Muscle of leg (tissue), 16 donors: ENCODE measurements around the gene PIGU. TPM values are rescaled to one million over a fixed set of nuclear protein-coding genes. Genes with fewer than 3 reads are reported as not detected.
"Not testable (repeated sequence)": the region's sequence is repeated elsewhere in the genome, so short reads cannot be mapped to it uniquely, and the experiment has no call there.

ENCODE experiments used
- DNase-seq: peaks from one replicate; pipeline ENCODE4 v3.0.0; 2013
- H3K27ac ChIP-seq: one replicate; pipeline ENCODE4 v1.5.1; 2013; ENCODE audit warnings: mild to moderate bottlenecking, low read length, control low read depth
- H3K27me3 ChIP-seq: one replicate; pipeline ENCODE4 v1.6.1; 2013; ENCODE audit warnings: low read length; ENCODE audit not compliant: control insufficient read depth, insufficient read depth
- H3K36me3 ChIP-seq: one replicate; pipeline ENCODE4 v1.6.1; 2013; ENCODE audit warnings: low read length; ENCODE audit not compliant: control insufficient read depth, insufficient read depth
- H3K4me1 ChIP-seq: one replicate; pipeline ENCODE4 v1.6.1; 2013; ENCODE audit warnings: low read length; ENCODE audit not compliant: control insufficient read depth, insufficient read depth
- H3K4me3 ChIP-seq: one replicate; pipeline ENCODE4 v1.5.1; 2013; ENCODE audit warnings: low read length, control low read depth
- H3K9me3 ChIP-seq: replicated peaks from 2 replicates; pipeline ENCODE4 v1.6.1; 2013; ENCODE audit warnings: low read depth, low read length; ENCODE audit not compliant: control insufficient read depth
- WGBS: methylation state at CpG from one replicate; pipeline ENCODE4 v1.1.5; 2013; ENCODE audit warnings: missing lambda C conversion rate; ENCODE audit not compliant: insufficient coverage; 5-methylcytosine and 5-hydroxymethylcytosine counted together
- long read RNA-seq, 11 donors: transcript quantifications; one replicate each; lab custom pipeline, GENCODE V29; 2026
- polyA plus RNA-seq, 8 donors: library from polyadenylated mRNA; unstranded; fragments of 120-200 nt; gene quantifications; one replicate each; pipeline versions ENCODE4 v1.2.1 to v1.2.3, GENCODE V29; 2013; ENCODE audit warnings: inconsistent platforms in 1 of 8, low replicate concordance in 1 of 8; ENCODE audit not compliant: insufficient read length in 8 of 8, insufficient read depth in 1 of 8
- total RNA-seq: library from RNA; stranded (reverse); fragments of 120-200 nt; gene quantifications from one replicate; pipeline ENCODE4 v1.2.4, GENCODE V29; 2013

Gene PIGU, protein sequence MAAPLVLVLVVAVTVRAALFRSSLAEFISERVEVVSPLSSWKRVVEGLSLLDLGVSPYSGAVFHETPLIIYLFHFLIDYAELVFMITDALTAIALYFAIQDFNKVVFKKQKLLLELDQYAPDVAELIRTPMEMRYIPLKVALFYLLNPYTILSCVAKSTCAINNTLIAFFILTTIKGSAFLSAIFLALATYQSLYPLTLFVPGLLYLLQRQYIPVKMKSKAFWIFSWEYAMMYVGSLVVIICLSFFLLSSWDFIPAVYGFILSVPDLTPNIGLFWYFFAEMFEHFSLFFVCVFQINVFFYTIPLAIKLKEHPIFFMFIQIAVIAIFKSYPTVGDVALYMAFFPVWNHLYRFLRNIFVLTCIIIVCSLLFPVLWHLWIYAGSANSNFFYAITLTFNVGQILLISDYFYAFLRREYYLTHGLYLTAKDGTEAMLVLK
- total RNA-seq (13.1 TPM), polyA plus RNA-seq (10 to 100 TPM; 19.7 to 26.8 (median 23.8) TPM)
- long read RNA-seq, donor 1, partial matches to known transcripts = 0 of 3 reads
- long read RNA-seq, donor 1, other reads (novel, unspliced or antisense) = 0 of 3 reads
- long read RNA-seq, donor 2 = 0 reads
- long read RNA-seq, donor 3, transcript PIGU-201 (12 exons, 1,632 nt) = major isoform, 5 of 5 reads
- long read RNA-seq, donor 3, partial matches to known transcripts = 0 of 5 reads
- long read RNA-seq, donor 3, other reads (novel, unspliced or antisense) = 0 of 5 reads
- long read RNA-seq, donor 4, transcript PIGU-201 (12 exons, 1,632 nt) = major isoform, 6 of 6 reads
- long read RNA-seq, donor 4, partial matches to known transcripts = 0 of 6 reads
- long read RNA-seq, donor 4, other reads (novel, unspliced or antisense) = 0 of 6 reads
- long read RNA-seq, donor 5, transcript PIGU-201 (12 exons, 1,632 nt) = major isoform, 12 of 13 reads
- long read RNA-seq, donor 5, partial matches to known transcripts = 0 of 13 reads
- long read RNA-seq, donor 5, other reads (novel, unspliced or antisense) = 0 of 13 reads
- long read RNA-seq, donor 6, transcript PIGU-201 (12 exons, 1,632 nt) = major isoform, 9 of 11 reads
- long read RNA-seq, donor 6, partial matches to known transcripts = 0 of 11 reads
- long read RNA-seq, donor 6, other reads (novel, unspliced or antisense) = 0 of 11 reads
- long read RNA-seq, donor 7, partial matches to known transcripts = 0 of 3 reads
- long read RNA-seq, donor 7, other reads (novel, unspliced or antisense) = 0 of 3 reads
- long read RNA-seq, donor 8, partial matches to known transcripts = 0 of 2 reads
- long read RNA-seq, donor 8, other reads (novel, unspliced or antisense) = 0 of 2 reads
- long read RNA-seq, donor 9, partial matches to known transcripts = 0 of 3 reads
- long read RNA-seq, donor 9, other reads (novel, unspliced or antisense) = 0 of 3 reads
- long read RNA-seq, donor 10, transcript PIGU-201 (12 exons, 1,632 nt) = major isoform, 7 of 7 reads
- long read RNA-seq, donor 10, partial matches to known transcripts = 0 of 7 reads
- long read RNA-seq, donor 10, other reads (novel, unspliced or antisense) = 0 of 7 reads
- long read RNA-seq, donor 11, partial matches to known transcripts = 0 of 1 reads
- long read RNA-seq, donor 11, other reads (novel, unspliced or antisense) = 0 of 1 reads

DNA sequence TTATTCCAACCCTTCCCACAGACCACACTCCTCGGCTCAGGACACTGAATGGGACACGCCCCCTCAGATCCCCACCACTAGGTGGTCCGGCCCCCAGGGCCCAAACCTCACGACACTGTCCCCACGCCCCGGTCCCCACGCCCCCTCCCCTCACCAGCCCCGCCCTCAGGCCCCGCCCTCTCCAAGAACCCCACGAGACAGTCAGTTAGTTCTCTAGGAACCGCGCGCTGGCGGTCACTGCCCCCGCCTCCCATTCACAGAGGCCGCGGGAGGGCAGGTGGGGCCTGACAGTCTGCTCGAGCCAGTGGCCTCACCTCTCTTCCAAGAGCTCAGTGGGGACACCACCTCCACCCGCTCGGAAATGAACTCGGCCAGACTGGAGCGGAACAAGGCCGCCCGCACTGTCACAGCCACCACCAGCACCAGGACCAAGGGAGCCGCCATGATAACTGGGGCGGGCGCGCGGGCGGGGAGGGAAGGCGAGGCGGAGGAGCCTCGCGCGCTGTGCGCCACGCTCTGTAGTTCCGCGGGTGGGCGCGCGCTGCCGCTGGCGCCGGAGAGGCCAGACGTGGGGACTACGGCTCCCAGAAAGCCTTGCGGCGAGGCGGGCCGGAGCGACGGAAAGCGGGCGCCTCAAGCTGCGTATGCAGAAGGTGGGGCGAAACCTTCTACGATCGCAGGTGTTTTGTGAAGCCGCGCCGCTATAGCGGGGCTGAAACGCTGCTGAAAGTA is at the start of gene PIGU:
Gene PIGU (minus strand): TSS at position 451 of the 732 bp plus-strand sequence. CDS start 7 bp downstream, at position 444.
- Histone ChIP-seq H3K4me1 (peaks cover 7% of the 10 kb centered on the region), H3K4me3 (peak within 1 kb of the TSS; percentile 74), H3K9me3 (no peaks in the 10 kb centered on the region), H3K27me3 (no peaks in the 10 kb centered on the region), H3K27ac (peak within 1 kb of the TSS; percentile 92), H3K36me3 (no peaks in the 10 kb centered on the region)
- DNase-seq = peak; percentile 99
- whole genome bisulfite sequencing = 0% methylated on average over 55 of the region's 64 CpGs

DNA sequence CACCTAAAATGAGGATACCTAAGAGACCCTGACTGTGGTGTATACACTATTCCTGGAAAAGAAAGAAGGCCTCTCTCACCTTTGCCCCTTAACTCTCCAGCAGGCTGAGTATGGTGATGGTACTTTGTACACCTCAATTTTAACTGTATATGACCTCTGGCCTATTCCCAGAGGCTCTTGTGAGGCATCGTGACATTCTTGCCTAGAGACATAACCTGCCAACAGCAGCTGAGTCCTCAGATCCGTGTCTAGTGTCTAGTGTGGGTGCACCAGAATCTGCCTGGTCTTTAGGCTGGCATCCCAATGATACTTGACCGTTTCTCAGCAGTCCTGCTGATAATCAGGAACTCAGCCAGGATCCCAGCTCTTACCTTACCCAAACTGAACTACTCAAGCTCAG is 47.3 kb upstream of the PIGU start:
- H3K36me3 ChIP-seq = peaks cover 54% of the 10 kb centered on the region
- 87% methylated on average over 3 of the region's 3 CpGs for WGBS
- H3K27me3 ChIP-seq = no peaks in the 10 kb centered on the region
- H3K9me3 ChIP-seq = no peaks in the 10 kb centered on the region
- no peak for DNase-seq
- no peaks in the 10 kb centered on the region for H3K4me1 ChIP-seq
- no peak overlapping the region for H3K27ac ChIP-seq
- no peak overlapping the region for H3K4me3 ChIP-seq

DNA sequence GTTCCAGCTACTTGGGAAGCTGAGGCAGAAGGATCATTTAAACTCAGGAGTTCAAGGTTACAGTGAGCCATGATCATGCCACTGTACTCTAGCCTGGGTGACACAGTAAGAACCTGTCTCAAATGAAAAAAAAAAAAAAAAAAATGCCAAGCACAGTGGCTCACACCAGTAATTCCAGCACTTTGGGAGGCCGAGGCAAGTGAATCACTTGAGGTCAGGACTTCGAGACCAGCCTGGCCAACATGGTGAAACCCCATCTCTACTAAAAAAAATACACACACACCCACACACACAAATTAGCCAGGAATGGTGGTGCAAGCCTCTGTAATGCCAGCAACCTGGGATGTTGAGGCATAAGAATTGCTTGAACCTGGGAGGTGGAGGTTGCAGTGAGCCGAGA is 45.7 kb upstream of the PIGU start:
- WGBS = no CpG with 5 or more reads among the region's 3 CpGs

DNA sequence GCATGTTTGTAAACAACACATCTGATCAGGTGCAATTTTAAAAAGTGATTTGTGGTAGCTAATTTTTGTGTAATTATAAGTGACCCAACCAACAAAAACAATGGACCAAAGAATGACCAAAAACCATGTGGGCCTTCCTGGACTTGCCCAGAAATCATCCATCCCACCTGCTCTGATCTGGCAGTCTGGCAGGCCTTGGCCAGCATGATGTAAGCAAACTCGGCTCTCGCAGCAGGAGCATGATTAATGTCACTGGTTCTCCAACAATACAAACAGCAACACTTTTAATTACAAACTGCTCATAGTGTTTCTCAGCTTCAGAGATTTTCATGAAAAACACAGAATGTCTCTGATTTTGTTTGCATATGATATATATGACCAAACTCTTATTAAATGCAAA is 43.4 kb upstream of the PIGU start:
- Histone ChIP-seq H3K27ac (no peak overlapping the region), H3K27me3 (no peaks in the 10 kb centered on the region), H3K4me1 (no peaks in the 10 kb centered on the region), H3K36me3 (peaks cover 40% of the 10 kb centered on the region), H3K4me3 (no peak overlapping the region), H3K9me3 (no peaks in the 10 kb centered on the region)
- DNase-seq = no peak
- 75% methylated on average over 2 of the region's 2 CpGs for WGBS

More for the DNA sequence above, 45.7 kb upstream of the PIGU start:
- H3K27ac ChIP-seq, DNase-seq, H3K4me1 ChIP-seq, H3K9me3 ChIP-seq, H3K4me3 ChIP-seq, H3K27me3 ChIP-seq: not testable (repeated sequence)
- H3K36me3 ChIP-seq = peaks cover 53% of the 10 kb centered on the region

DNA sequence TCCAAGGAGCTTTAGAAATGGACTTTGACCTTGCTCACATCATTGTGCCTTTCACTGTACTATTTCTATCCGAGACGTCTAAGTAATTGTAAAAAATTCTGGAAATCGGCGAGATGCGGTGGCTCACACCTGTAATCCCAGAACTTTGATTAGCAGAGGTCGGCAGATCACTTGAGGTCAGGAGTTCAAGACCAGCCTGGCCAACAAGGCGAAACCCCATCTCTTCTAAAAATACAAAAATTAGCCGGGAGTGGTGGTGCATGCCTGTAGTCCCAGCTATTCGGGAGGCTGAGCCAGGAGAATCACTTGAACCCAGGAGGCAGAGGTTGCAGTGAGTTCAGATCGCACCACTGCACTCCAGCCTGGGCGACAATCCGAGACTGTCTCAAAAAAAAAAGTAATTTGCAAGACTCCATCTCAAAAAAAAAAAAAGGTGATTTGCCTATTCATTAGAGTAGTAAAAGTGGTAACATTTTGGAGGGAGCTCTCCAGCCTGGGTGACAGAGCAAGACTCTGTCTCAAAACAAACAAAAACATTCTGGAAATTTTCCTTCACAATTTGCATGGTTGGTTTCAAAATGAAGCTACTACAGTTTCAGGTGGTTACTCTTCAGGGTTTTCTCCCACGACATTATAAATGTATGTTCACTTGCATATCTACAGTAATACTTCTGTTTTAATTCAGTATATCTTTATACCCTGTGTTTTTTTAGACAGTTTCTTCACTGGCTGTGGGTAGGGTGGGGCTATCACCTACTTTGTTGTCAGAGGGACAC is 42.5 kb upstream of the PIGU start:
- H3K4me3 ChIP-seq, H3K9me3 ChIP-seq, DNase-seq, H3K27me3 ChIP-seq, H3K27ac ChIP-seq, H3K4me1 ChIP-seq: not testable (repeated sequence)
- WGBS = 91% methylated on average over 7 of the region's 13 CpGs
- H3K36me3 ChIP-seq = peaks cover 40% of the 10 kb centered on the region

DNA sequence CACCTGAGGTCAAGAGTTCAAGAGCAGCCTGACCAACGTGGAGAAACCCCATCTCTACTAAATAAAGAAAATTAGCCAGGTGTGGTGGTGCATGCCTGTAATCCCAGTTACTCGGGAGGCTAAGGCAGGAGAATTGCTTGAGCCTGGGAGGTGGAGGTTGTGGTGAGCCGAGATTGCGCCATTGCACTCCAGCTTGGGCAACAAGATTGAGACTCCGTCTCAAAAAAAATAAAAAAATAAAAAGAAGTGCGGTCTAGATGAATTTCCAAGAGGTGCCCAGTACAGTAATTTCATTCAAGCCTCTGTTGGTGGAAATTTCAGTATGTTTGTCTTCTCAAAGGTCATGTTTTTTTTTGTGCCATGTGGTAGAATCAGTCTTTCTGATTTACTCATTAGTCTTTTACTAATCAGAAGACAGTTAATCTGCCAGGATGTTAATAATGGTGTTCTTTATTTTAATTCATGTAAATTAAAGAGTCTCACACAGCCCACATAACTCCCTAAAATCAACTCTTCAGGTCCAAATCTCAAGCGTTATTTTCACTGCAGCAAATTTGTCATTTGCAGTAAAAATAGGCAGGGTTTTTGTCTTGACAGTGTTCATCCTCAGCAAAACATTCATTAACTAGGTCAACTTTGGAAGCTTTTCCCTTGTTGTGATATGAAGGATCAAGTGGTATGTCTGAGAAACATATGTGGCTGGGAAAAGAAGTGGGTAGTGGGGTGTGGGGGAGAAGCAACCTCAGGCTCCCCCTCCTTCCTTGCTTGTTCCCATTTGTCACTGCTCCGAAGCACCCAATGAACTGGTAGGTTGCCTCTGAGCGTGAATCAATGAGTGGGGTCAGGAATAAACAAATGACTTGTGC is 40.6 kb upstream of the PIGU start:
- H3K27ac ChIP-seq = no peak overlapping the region
- no peaks in the 10 kb centered on the region for H3K9me3 ChIP-seq
- peaks cover 3% of the 10 kb centered on the region for H3K4me1 ChIP-seq
- H3K27me3 ChIP-seq = no peaks in the 10 kb centered on the region
- whole genome bisulfite sequencing = 96% methylated on average over 3 of the region's 9 CpGs
- no peak overlapping the region for H3K4me3 ChIP-seq
- DNase-seq = no peak
- H3K36me3 ChIP-seq = peaks cover 37% of the 10 kb centered on the region

DNA sequence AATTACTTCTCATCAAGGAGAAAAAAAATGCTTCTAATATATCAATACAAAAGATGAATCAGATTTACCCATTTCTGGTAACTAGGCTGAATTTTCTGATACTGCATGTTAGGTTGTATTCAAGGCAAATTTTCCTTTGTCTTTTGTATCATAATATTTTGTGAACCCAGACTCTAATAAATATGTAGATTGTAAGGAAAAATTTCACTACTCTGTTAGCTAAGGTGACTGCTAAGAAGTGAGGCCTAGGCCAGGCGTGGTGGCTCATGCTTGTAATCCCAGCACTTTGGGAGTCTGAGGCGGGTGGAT is 40.0 kb upstream of the PIGU start:
- Histone ChIP-seq H3K27ac (no peak overlapping the region), H3K27me3 (no peaks in the 10 kb centered on the region), H3K9me3 (no peaks in the 10 kb centered on the region), H3K4me3 (no peak overlapping the region), H3K4me1 (peaks cover 3% of the 10 kb centered on the region), H3K36me3 (peaks cover 38% of the 10 kb centered on the region)
- no peak for DNase-seq
- WGBS = no CpG with 5 or more reads among the region's 2 CpGs

DNA sequence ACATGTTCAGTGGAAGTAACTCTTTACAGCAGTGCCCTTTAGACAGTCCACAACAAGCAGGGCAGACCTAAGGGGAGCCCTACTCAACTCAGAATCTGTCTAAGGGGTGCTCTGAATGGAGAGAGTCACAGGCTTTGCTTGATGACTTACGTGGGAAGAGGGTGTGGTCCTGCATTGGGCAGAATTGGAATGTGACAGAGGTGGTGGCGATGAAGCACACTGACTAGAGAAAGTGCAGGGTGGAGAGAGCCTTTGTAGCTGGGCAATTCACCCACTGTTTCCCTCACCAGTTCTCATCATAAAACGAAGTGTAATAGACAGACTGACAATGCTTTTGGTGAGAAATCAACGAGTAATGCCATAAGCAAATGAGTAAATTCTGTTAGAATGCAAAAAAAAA is 38.5 kb upstream of the PIGU start:
- Histone ChIP-seq H3K4me3 (no peak overlapping the region), H3K27ac (no peak overlapping the region), H3K9me3 (no peaks in the 10 kb centered on the region), H3K36me3 (peaks cover 29% of the 10 kb centered on the region), H3K27me3 (no peaks in the 10 kb centered on the region), H3K4me1 (peaks cover 6% of the 10 kb centered on the region)
- WGBS = 100% methylated on average over 1 of the region's 4 CpGs
- DNase-seq = no peak
